GM18861 (cell line): ENCODE results near the gene C1QTNF5.

Source experiments
- ATAC-seq: cut with Tn5 transposase; IDR thresholded peaks from one replicate; pipeline ENCODE4 v1.9.1; 2021; ENCODE audit not compliant: unreplicated experiment

C1QTNF5 gene

GRCh38 chr11:119338318-119338890 lies 2.3 kb downstream of the C1QTNF5 start:
- ATAC-seq, result no peak

DNA sequence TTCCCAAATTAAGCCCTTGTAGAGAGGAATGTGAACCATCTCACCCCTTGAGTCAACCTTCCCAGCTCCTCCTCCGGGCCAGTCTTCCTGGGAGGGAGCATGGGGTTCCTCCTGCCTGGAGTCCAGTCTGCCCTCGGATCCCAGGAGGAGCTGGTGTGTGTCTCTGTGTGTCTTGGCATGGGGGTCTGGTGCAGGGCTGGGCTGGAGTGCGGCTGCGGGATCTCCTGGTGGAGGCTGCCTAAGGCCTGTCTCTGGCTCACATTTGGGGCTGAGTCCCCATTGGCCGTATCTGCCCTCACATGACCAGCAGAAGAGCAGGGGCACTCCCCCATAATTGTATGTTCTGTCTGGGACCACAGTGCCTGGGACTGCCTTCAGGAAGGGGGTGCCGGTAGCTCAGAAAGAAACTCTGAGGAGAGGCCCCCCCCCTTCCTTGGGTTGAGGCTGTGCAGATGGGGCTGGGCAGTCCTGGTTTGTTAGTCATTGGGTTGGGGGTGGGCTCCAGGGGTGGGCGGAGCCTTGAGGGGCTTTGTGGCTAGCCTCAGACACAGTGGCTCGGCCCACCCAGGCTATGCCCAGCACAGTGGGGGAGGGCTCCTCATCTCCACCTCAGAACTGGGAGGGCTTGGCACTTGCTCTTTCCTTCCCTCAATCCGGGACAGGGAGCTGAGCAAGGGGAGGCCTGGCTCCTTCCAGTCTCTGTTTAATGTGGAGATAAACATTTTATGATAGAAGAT lies 2.9 kb downstream of the C1QTNF5 start:
- ATAC-seq, result no peak

- no peak for ATAC-seq
Observed at GRCh38 chr11:119336744-119337469, 3.8 kb downstream of the C1QTNF5 start.

- ATAC-seq, result no peak
Observed at GRCh38 chr11:119335655-119336543, 4.8 kb downstream of the C1QTNF5 start.

- ATAC-seq, result no peak
Observed at GRCh38 chr11:119335091-119335654, 5.5 kb downstream of the C1QTNF5 start.

DNA sequence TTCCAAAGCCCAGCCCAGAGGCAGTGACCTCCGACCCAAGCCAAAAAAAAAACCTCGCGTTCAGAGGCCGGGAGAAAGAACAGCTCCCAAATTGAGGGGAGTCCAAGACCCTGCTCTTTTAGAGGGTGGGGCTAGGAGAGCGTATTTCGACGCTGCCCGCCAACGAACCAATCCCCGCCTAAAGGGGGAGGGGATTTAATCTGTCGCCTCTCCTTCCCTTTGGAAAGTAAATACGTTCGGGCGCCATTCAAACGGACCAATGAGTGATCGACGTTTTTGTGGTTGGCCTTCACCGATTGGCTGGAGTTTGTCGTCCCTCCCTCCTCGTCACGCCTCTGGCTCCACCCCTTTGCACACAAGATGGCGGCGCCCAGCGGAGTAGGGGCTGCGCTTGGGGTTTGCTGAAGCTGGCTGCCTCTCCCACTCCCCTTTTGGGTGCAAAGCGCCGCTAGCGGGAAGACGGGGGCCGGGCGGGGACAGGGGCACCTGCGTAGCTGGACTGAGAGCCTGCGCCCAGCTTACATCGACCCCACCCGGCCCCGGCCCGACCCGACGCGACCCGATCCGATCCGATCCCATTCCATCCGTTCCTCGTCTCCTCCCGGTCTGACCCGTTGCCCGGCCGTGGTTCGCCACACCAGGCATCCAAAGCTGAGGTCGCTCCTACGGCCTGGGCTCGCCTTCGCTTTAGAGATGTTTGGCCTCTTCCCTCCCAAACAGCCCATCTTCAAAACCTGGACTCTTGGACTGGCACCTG lies 6.3 kb downstream of the C1QTNF5 start, which contains the start of gene RNF26:
Gene RNF26, plus strand, starts transcription at position 354 of the 757 bp plus-strand sequence. CDS start 596 bp downstream, outside the sequence.
- ATAC-seq, result peak; percentile 85

DNA sequence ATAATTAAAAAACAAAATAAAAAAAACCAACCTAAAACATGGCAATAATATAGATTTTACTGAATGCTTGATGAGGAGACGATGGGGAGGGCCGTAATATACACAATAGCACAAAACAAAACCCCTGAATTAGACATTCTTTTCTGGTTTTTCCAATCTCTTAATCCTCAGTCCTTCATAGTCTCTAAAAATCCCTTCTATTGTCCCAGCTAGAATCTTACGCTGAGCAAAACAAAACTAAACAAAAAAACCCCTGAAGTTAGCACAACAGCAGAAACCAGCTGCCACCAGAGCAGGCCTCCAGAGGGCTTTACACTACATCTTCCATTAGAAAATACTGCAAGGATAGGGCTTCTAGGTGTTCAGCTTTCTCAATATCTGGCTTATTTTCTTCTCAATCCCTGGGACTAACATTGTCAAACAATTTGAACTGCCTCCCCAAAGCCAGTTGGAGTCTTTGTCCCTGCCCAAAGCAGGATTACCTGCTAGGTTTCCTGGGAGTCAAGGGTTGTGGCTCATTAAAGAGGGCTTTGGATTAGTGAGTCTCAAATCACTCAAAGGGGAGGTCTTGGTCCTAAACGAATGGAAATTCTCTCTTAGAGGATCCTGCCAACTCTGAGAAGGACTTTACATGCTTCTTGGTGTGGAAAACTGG lies 8.4 kb downstream of the C1QTNF5 start:
- ATAC-seq, result no peak

DNA sequence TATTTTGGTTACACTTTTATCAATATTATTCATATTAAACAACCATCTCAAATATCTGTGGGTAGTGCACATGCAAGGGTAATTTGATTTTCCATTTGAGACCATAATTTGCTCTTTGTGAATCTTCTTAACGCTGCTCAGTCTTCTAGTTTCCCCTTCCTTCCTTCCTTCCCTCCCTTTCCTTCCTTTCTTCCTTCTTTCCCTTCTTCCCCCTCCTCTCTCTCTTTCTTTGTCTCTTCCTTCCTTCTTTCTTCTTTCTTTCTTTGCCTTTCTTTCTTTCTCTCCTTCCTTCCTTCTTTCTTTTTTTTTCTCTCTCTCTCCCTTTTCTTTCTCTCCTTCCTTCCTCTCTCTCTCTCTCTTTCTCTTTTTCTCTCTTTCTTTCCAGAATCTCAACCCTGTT lies 10.4 kb downstream of the C1QTNF5 start:
- no peak for ATAC-seq

DNA sequence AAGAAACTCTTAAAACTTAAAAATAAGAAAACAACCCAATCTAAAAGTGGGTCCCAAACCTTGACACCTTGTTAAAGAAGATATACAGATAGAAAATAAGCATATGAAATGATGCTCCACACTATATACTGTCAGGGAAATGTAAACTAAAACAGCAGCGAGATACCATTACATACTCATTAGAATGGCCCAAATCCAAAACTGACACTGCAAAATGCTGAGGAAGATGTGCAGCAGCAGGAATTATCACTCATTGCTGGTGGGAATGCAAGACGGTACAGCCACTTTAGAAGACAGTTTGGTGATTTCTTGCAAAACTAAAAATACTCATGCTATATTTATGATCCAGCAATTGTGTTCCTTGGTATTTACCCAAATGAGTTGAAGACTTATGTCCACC lies 11.4 kb downstream of the C1QTNF5 start:
- ATAC-seq, result no peak

DNA sequence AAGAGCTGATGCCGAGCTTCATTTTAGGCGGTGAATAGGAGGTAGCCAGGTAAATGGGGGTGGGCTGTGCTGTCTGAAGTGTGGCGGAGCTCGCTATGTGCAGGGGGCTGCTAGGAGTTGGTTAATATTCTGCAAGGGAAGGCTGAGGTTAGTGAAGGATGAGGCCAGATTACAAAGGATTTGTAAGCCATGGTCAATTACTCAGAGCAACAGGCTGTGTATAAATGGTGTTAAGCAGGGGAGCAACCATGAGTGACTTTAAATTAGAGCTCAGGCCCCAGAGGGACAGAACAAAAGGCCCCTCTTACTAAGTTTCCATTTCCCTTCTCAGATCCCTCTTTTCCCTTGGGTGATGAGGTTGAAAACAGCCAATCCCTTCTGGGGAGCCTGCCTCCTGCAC lies 16.5 kb downstream of the C1QTNF5 start:
- ATAC-seq, result no peak

GRCh38 chr11:119323532-119324033 lies 17.1 kb downstream of the C1QTNF5 start:
- no peak for ATAC-seq

DNA sequence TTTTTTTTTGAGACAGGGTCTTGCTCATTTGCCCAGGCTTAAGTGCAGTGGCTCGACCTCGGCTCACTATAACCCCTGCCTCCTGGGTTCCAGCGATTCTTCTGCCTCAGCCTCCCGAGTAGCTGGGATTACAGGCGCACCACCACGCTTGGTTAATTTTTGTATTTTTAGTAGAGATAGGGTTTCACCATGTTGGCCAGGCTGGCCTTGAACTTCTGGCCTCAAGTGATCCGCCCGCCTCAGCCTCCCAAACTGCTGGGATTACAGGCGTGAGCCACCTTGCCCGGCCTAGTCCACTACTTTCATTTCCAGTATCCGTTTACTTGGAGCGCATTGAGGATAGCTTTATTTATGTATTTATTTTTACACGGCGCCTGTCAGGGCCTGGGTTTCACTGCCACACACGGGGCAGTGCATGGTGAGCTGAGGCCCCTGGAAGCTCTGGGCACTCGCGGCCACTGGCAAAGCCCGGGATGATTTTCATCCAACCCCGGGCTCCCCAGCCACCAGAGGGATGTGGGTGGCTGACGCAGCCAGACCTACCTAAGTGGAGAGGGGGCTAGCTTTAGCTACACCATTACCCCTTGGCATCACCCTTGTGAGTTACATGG lies 17.7 kb downstream of the C1QTNF5 start:
- no peak for ATAC-seq

- no peak for ATAC-seq
Observed at GRCh38 chr11:119322360-119322739, 18.3 kb downstream of the C1QTNF5 start.

GRCh38 chr11:119320776-119321524 lies 19.7 kb downstream of the C1QTNF5 start:
- ATAC-seq, result peak; percentile 35

DNA sequence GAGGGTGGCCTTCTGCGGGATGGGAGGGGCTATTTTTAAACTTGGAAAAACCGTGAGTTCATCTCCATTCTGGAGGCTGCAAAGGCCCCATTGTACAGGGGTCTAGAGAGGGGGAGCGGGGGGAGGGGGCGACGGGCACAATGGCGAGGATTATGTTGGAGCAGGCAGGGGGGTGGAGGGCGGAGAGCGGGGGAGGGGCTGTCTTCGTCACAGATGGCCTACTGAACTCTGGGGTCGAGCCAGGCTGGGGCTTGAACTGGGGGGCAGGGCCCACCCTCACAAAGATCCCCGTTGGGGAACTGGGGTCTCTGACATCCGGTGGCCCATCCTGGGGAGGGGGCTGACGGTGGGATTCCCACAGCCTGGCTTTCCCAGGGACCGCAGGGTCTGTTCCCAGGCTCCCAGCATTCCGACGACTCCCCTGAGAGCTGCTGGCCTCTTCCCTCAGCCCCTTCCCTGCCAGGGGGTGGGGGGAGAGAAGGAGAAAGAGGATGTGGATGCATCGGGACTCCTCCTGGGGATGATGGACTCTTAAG lies 20.4 kb downstream of the C1QTNF5 start:
- ATAC-seq, result no peak

GRCh38 chr11:119319700-119320239 lies 20.9 kb downstream of the C1QTNF5 start:
- ATAC-seq, result no peak

GRCh38 chr11:119319136-119319699 lies 21.5 kb downstream of the C1QTNF5 start:
- ATAC-seq, result no peak
